Astrocyte (in vitro differentiated cells and primary cell): ENCODE results near the gene SBF2.

ENCODE experiments used
- EZH2 ChIP-seq: IDR thresholded peaks from 2 replicates; pipeline ENCODE4 v1.6.1; 2012; ENCODE audit warnings: mild to moderate bottlenecking, low read length, inconsistent platforms; ENCODE audit not compliant: insufficient read depth
- TF ChIP-seq, protein P1 (sequence below): IDR thresholded peaks from 2 replicates; pipeline ENCODE4 v1.5.1; 2011; ENCODE audit warnings: low read depth, mild to moderate bottlenecking, inconsistent platforms, low read length, moderate library complexity; ENCODE audit not compliant: insufficient read depth

DNA sequence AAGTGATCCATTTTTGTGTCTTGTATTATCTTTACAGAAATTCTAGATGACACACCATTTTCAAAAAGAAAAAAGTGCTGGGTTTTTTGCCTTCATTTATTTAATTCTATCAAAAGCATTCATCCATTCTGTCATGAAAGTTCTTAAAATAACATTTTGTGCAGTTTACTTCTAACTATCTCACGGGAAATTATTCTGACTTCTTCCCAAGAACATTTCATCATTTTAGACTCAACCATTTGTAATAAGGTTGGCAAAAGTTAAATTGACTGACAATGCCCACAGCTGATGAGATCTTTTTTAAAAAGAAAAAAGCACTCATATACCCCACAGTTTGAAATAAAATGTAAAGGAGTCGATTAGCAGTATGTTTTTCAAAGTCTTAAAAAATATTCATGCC, 68.5 kb downstream of the SBF2 start:
- TF ChIP-seq, protein P1, sequence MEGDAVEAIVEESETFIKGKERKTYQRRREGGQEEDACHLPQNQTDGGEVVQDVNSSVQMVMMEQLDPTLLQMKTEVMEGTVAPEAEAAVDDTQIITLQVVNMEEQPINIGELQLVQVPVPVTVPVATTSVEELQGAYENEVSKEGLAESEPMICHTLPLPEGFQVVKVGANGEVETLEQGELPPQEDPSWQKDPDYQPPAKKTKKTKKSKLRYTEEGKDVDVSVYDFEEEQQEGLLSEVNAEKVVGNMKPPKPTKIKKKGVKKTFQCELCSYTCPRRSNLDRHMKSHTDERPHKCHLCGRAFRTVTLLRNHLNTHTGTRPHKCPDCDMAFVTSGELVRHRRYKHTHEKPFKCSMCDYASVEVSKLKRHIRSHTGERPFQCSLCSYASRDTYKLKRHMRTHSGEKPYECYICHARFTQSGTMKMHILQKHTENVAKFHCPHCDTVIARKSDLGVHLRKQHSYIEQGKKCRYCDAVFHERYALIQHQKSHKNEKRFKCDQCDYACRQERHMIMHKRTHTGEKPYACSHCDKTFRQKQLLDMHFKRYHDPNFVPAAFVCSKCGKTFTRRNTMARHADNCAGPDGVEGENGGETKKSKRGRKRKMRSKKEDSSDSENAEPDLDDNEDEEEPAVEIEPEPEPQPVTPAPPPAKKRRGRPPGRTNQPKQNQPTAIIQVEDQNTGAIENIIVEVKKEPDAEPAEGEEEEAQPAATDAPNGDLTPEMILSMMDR, result no peak
- TF ChIP-seq EZH2, result no peak
